Panc1 (cell line): ENCODE results near the gene KRTAP1-3.

ENCODE experiments used
- POLR2AphosphoS5 ChIP-seq: IDR thresholded peaks from 2 replicates; pipeline ENCODE4 v1.6.1; 2012; ENCODE audit warnings: mild to moderate bottlenecking, low read depth, low read length, moderate library complexity
- SIN3A ChIP-seq: IDR thresholded peaks from 2 replicates; pipeline ENCODE4 v1.6.1; 2012; ENCODE audit warnings: low read depth, mild to moderate bottlenecking, low read length, moderate library complexity, borderline replicate concordance; ENCODE audit not compliant: insufficient read depth
- TCF7L2 ChIP-seq: IDR thresholded peaks from 2 replicates; pipeline ENCODE4 v1.6.1; 2011; ENCODE audit warnings: mild to moderate bottlenecking, low read depth, low read length, inconsistent platforms
- TF ChIP-seq, protein P1 (sequence below), 2 experiments: IDR thresholded peaks; 2 replicates each; pipeline ENCODE4 v1.6.1; 2011 to 2012; ENCODE audit warnings: low read depth in 2 of 2, control low read depth in 1 of 2, low read length in 1 of 2, mild to moderate bottlenecking in 1 of 2, moderate library complexity in 1 of 2; ENCODE audit not compliant: insufficient read depth in 1 of 2
- TF ChIP-seq, protein P2 (sequence below): fragments of 450-650 bp; IDR thresholded peaks from 2 replicates; pipeline ENCODE4 v1.5.1; 2017; ENCODE audit warnings: mild to moderate bottlenecking

DNA sequence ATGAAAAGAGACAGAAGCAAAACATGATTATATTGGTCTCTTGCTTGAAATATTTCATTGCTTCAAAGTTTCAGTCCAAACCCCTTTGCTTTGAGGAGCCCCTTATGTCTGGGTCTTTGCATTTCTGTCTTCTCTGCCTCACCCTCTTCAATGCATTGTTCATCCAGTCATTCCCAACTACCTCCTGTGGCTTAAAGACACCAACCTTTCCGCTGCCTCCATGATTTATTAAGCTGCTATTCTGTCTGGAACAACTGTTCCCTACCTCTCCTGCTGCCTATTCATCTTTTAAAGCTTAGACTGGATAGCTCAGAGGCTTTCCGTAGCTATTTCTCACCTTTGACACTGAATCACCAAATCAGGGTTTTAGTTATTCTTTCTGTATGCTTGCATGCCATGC is 37.3 kb downstream of the KRTAP1-3 start:
- TF ChIP-seq, protein P1, sequence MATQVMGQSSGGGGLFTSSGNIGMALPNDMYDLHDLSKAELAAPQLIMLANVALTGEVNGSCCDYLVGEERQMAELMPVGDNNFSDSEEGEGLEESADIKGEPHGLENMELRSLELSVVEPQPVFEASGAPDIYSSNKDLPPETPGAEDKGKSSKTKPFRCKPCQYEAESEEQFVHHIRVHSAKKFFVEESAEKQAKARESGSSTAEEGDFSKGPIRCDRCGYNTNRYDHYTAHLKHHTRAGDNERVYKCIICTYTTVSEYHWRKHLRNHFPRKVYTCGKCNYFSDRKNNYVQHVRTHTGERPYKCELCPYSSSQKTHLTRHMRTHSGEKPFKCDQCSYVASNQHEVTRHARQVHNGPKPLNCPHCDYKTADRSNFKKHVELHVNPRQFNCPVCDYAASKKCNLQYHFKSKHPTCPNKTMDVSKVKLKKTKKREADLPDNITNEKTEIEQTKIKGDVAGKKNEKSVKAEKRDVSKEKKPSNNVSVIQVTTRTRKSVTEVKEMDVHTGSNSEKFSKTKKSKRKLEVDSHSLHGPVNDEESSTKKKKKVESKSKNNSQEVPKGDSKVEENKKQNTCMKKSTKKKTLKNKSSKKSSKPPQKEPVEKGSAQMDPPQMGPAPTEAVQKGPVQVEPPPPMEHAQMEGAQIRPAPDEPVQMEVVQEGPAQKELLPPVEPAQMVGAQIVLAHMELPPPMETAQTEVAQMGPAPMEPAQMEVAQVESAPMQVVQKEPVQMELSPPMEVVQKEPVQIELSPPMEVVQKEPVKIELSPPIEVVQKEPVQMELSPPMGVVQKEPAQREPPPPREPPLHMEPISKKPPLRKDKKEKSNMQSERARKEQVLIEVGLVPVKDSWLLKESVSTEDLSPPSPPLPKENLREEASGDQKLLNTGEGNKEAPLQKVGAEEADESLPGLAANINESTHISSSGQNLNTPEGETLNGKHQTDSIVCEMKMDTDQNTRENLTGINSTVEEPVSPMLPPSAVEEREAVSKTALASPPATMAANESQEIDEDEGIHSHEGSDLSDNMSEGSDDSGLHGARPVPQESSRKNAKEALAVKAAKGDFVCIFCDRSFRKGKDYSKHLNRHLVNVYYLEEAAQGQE (IDR thresholded peaks at IDR 0.05; ENCODE audit: insufficient read depth in 1 of 2, low read depth in 2 of 2, low read length in 1 of 2), result no peak
- TF ChIP-seq, protein P2, sequence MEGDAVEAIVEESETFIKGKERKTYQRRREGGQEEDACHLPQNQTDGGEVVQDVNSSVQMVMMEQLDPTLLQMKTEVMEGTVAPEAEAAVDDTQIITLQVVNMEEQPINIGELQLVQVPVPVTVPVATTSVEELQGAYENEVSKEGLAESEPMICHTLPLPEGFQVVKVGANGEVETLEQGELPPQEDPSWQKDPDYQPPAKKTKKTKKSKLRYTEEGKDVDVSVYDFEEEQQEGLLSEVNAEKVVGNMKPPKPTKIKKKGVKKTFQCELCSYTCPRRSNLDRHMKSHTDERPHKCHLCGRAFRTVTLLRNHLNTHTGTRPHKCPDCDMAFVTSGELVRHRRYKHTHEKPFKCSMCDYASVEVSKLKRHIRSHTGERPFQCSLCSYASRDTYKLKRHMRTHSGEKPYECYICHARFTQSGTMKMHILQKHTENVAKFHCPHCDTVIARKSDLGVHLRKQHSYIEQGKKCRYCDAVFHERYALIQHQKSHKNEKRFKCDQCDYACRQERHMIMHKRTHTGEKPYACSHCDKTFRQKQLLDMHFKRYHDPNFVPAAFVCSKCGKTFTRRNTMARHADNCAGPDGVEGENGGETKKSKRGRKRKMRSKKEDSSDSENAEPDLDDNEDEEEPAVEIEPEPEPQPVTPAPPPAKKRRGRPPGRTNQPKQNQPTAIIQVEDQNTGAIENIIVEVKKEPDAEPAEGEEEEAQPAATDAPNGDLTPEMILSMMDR, result no peak
- TF ChIP-seq POLR2AphosphoS5 (no peak), TCF7L2 (no peak), SIN3A (no peak)
